Measurements from ENCODE around the gene SLC12A7. TPM values are rescaled to one million over a fixed set of nuclear protein-coding genes. Genes with fewer than 3 reads are reported as not detected.

The SLC12A7 gene
- total RNA-seq, 1 donor from 2014 or later, result 30.5 TPM

DNA sequence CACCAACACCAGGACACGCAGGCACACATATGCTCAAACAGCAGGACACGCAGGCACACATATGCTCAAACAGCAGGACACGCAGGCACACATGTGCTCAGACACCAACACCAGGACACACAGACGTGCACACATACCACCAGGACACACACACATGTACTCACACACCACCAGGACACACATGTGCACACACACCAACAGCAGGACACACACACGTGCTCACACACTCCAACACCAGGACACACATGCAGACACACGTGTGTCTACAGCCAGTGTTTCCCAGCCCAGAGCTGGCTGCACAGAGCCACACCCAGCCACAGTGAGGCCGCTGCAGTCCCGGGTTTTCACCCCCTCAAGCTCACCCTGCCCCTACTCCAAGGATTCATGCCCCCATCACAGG lies 25.0 kb upstream of the SLC12A7 start:
- no peaks in the 10 kb centered on the region for H3K36me3 Mint-ChIP-seq (ENCODE audit: low read depth, unreplicated experiment)
- Histone ChIP-seq H3K79me2 (ENCODE audit: insufficient read depth, low read length) (no peaks in the 10 kb centered on the region), H3K27ac (ENCODE audit: low read depth, low read length) (no peak overlapping the region), H3K36me3 (ENCODE audit: insufficient read depth, low read length) (no peaks in the 10 kb centered on the region), H2AFZ (ENCODE audit: low read depth, low read length) (no peak overlapping the region), H3K9me3 (ENCODE audit: insufficient read depth, low read depth, low read length) (peaks cover 6% of the 10 kb centered on the region), H3K4me3 (ENCODE audit: insufficient read depth, low read depth, low read length) (no peak overlapping the region), H3K27me3 (ENCODE audit: insufficient read depth, low read length) (peaks cover 7% of the 10 kb centered on the region), H3K4me1 (ENCODE audit: insufficient read depth, low read length) (no peaks in the 10 kb centered on the region), H4K20me1 (ENCODE audit: insufficient read depth, low read length) (no peaks in the 10 kb centered on the region), H3K9ac (ENCODE audit: low read length) (no peak overlapping the region), H3K4me2 (ENCODE audit: low read length) (no peak overlapping the region)
- H3K9me3 Mint-ChIP-seq (ENCODE audit: unreplicated experiment), result no peaks in the 10 kb centered on the region
- peak overlapping the region; percentile 77 for H3K27ac Mint-ChIP-seq (ENCODE audit: unreplicated experiment)
- H3K27me3 Mint-ChIP-seq (ENCODE audit: low read depth, unreplicated experiment), result peaks cover 39% of the 10 kb centered on the region
- FAIRE-seq (no peak), DNase-seq (ENCODE audit: low read depth) (no peak)
- TF ChIP-seq, protein P1, sequence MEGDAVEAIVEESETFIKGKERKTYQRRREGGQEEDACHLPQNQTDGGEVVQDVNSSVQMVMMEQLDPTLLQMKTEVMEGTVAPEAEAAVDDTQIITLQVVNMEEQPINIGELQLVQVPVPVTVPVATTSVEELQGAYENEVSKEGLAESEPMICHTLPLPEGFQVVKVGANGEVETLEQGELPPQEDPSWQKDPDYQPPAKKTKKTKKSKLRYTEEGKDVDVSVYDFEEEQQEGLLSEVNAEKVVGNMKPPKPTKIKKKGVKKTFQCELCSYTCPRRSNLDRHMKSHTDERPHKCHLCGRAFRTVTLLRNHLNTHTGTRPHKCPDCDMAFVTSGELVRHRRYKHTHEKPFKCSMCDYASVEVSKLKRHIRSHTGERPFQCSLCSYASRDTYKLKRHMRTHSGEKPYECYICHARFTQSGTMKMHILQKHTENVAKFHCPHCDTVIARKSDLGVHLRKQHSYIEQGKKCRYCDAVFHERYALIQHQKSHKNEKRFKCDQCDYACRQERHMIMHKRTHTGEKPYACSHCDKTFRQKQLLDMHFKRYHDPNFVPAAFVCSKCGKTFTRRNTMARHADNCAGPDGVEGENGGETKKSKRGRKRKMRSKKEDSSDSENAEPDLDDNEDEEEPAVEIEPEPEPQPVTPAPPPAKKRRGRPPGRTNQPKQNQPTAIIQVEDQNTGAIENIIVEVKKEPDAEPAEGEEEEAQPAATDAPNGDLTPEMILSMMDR (IDR thresholded peaks at IDR 0.05; ENCODE audit: insufficient read depth, low read depth, low read length), result no peak
- TF ChIP-seq EZH2 (IDR thresholded peaks at IDR 0.05; ENCODE audit: insufficient read depth, low read length), result no peak
- no peaks in the 10 kb centered on the region for H3K4me1 Mint-ChIP-seq (ENCODE audit: low read depth, unreplicated experiment)
- no peak overlapping the region for H3K4me3 Mint-ChIP-seq (ENCODE audit: unreplicated experiment)

DNA sequence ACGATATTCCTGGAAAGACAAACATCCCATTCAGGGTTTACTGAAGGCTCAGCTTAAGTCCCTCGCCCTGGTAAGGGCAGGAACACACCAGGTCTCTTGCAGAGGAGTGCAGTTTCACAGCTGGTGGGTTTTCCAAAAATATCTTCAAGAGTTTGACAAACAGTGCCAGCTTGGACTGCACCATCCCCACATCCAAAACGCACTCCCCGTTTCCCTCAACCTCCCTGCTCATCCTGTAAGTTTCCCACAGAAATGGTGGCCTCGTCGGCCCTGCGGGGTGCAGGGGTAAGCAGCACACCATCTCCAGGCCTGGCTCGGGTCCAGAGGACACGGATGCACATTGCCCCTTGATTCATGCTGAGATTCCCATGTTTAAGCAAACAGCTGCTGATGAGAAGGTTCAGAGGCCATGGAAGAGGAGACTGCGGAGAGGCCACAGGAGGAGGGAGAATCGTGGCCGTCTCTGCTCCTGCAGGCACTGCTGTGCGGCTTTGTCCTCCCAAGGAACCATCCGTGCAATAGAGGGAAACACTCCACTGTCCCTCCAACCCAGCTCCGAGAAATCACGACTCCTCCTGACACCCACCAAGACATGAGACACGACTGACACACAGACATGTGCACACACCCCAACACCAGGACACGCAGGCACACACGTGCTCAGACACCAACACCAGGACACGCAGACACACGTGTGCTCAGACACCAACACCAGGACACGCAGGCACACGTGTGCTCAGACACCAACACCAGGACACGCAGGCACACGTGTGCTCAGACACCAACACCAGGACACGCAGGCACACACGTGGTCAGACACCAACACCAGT lies 24.0 kb upstream of the SLC12A7 start:
- Mint-ChIP-seq H3K9me3 (ENCODE audit: unreplicated experiment) (no peaks in the 10 kb centered on the region), H3K4me1 (ENCODE audit: low read depth, unreplicated experiment) (no peaks in the 10 kb centered on the region), H3K27me3 (ENCODE audit: low read depth, unreplicated experiment) (peaks cover 40% of the 10 kb centered on the region), H3K4me3 (ENCODE audit: unreplicated experiment) (no peak overlapping the region), H3K27ac (ENCODE audit: unreplicated experiment) (no peak overlapping the region), H3K36me3 (ENCODE audit: low read depth, unreplicated experiment) (no peaks in the 10 kb centered on the region)
- Histone ChIP-seq H3K79me2 (ENCODE audit: insufficient read depth, low read length) (no peaks in the 10 kb centered on the region), H3K4me3 (ENCODE audit: insufficient read depth, low read depth, low read length) (no peak overlapping the region), H3K27me3 (ENCODE audit: insufficient read depth, low read length) (peaks cover 7% of the 10 kb centered on the region), H3K9me3 (ENCODE audit: insufficient read depth, low read depth, low read length) (peaks cover 6% of the 10 kb centered on the region), H2AFZ (ENCODE audit: low read depth, low read length) (no peak overlapping the region), H3K9ac (ENCODE audit: low read length) (no peak overlapping the region), H3K4me2 (ENCODE audit: low read length) (no peak overlapping the region), H3K36me3 (ENCODE audit: insufficient read depth, low read length) (no peaks in the 10 kb centered on the region), H3K4me1 (ENCODE audit: insufficient read depth, low read length) (no peaks in the 10 kb centered on the region), H3K27ac (ENCODE audit: low read depth, low read length) (no peak overlapping the region), H4K20me1 (ENCODE audit: insufficient read depth, low read length) (no peaks in the 10 kb centered on the region)
- FAIRE-seq (no peak), DNase-seq (ENCODE audit: low read depth) (no peak)
- TF ChIP-seq, protein P1 (IDR thresholded peaks at IDR 0.05; ENCODE audit: insufficient read depth, low read depth, low read length), result no peak
- no peak for TF ChIP-seq EZH2 (IDR thresholded peaks at IDR 0.05; ENCODE audit: insufficient read depth, low read length)

DNA sequence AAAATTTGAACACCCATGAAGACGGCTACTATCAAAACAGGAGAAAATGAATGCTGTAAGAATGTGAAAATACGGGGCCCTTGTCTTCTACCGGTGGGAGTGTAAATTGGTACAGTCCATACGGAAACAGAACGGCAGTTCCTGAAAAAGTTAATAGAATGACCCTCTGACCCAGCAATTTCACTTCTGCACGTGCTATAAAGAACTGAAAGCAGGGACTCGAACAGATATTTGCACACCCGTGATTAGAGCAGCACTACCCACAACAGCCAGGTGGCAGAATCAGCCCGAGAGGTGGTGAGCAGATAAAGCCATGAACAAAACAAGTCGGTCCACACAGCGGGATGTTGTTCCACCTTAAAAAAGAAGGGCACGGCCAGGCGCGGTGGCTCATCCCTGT lies 22.6 kb upstream of the SLC12A7 start:
- Mint-ChIP-seq H3K4me1 (ENCODE audit: low read depth, unreplicated experiment) (no peaks in the 10 kb centered on the region), H3K4me3 (ENCODE audit: unreplicated experiment) (no peak overlapping the region), H3K9me3 (ENCODE audit: unreplicated experiment) (no peaks in the 10 kb centered on the region), H3K27me3 (ENCODE audit: low read depth, unreplicated experiment) (peaks cover 48% of the 10 kb centered on the region), H3K36me3 (ENCODE audit: low read depth, unreplicated experiment) (no peaks in the 10 kb centered on the region), H3K27ac (ENCODE audit: unreplicated experiment) (no peak overlapping the region)
- peaks cover 7% of the 10 kb centered on the region for H3K27me3 ChIP-seq (ENCODE audit: insufficient read depth, low read length)
- TF ChIP-seq, protein P1 (IDR thresholded peaks at IDR 0.05; ENCODE audit: insufficient read depth, low read depth, low read length), result no peak
- no peak for TF ChIP-seq EZH2 (IDR thresholded peaks at IDR 0.05; ENCODE audit: insufficient read depth, low read length)
- H4K20me1 ChIP-seq (ENCODE audit: insufficient read depth, low read length), result no peaks in the 10 kb centered on the region
- H3K4me1 ChIP-seq (ENCODE audit: insufficient read depth, low read length), result no peaks in the 10 kb centered on the region
- H3K79me2 ChIP-seq (ENCODE audit: insufficient read depth, low read length), result no peaks in the 10 kb centered on the region
- no peak overlapping the region for H3K27ac ChIP-seq (ENCODE audit: low read depth, low read length)
- DNase-seq (ENCODE audit: low read depth) (no peak), FAIRE-seq (no peak)
- H3K36me3 ChIP-seq (ENCODE audit: insufficient read depth, low read length), result no peaks in the 10 kb centered on the region
- no peak overlapping the region for H3K4me3 ChIP-seq (ENCODE audit: insufficient read depth, low read depth, low read length)
- H3K4me2 ChIP-seq (ENCODE audit: low read length), result no peak overlapping the region
- H3K9ac ChIP-seq (ENCODE audit: low read length), result no peak overlapping the region
- no peak overlapping the region for H2AFZ ChIP-seq (ENCODE audit: low read depth, low read length)
- H3K9me3 ChIP-seq (ENCODE audit: insufficient read depth, low read depth, low read length), result peaks cover 6% of the 10 kb centered on the region

All from astrocyte (in vitro differentiated cells and primary cell).